ENCODE measurements around the gene PLEK.
"Not testable (repeated sequence)": the region's sequence is repeated elsewhere in the genome, so short reads cannot be mapped to it uniquely, and the experiment has no call there.

PLEK gene
- total RNA-seq, result 1,068 to 5,615 (median 1,951) reads per million in 18 experiments

GRCh38 chr2:68365087-68365486 lies at the start of gene PLEK:
Gene PLEK (plus strand): TSS chr2:68365282. CDS start chr2:68365352, 70 bp downstream.
- peak; percentile 96 for DNase-seq

- DNase-seq, result no peak
These were observed 49.0 kb upstream of the PLEK start for GRCh38 chr2:68316111-68316510.

- DNase-seq, result no peak
These were observed 46.8 kb upstream of the PLEK start for GRCh38 chr2:68317971-68318913.

DNA sequence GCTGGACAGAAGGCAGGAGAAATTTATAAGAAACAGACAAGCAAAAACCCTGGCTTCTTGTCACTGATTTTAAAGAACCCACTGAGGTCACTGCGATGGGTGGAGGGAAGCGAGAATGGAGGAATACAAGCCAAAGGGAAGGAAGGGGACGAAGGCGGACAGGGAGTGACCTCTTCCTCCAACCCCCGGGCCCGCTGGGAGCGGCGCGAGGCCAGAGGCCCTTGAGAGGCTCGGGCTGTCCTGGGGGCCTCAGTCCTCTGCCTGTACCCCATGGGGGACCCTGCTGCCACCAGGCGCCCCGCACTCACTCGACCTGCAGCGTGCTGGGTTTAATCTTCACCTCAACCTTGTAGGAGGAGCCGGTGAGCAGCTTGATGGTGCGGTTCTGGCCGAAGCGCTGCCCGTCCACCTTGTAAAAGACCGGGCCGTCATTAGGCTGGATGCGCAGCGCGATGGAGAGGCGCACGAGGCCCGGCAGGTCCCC lies 46.1 kb upstream of the PLEK start:
- peak in 1 of 2 donors; percentile 26 for DNase-seq

GRCh38 chr2:68319398-68320117 lies 45.5 kb upstream of the PLEK start, which contains the start of gene CNRIP1:
Gene CNRIP1 (minus strand): TSS chr2:68319949. CDS start chr2:68319400, 549 bp downstream.
- DNase-seq, result peak; percentile 53 to 54

DNA sequence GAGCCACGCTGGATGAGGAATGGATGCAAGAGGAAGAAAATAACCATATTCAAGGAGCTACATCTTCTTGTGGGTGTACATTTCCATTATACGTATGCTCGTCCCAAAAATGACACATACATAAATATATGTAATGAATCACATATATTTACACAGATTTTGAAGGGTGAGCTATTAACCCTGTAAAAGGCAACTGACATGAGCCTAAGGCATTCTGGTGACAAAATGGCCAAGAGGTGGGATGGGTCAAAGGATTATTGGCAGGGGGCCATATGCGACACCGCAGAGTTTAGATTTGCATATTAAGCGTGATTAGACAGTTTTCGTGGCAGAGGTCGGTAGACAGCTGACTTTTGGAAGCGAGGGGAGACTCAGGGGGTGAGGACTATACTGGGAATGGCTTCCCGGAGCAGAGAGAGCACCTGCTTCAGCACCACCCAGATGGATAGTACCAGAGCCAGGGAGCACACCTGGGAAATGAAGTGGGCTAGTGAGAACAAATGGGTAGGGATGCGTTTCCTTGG lies 44.9 kb upstream of the PLEK start:
- DNase-seq, result no peak

DNA sequence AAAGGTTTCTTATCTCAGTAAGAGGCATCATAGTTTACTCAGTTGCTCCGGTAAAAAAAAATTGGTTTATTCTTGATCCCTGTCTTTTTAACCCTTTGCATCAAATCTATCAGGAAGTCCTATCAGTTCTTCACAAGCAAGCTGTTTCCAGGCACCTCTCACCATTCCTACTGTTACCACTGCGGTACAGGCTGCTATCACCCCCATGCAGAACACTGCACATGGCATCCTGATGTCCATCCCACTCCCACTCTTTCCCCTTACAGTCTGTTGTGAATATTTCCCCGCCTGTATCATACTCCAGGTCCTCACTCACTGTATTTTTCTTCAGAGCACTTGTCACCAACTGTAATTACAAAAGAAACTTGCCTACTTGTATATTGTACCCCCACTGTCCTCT lies 40.0 kb upstream of the PLEK start:
- DNase-seq, result no peak

DNA sequence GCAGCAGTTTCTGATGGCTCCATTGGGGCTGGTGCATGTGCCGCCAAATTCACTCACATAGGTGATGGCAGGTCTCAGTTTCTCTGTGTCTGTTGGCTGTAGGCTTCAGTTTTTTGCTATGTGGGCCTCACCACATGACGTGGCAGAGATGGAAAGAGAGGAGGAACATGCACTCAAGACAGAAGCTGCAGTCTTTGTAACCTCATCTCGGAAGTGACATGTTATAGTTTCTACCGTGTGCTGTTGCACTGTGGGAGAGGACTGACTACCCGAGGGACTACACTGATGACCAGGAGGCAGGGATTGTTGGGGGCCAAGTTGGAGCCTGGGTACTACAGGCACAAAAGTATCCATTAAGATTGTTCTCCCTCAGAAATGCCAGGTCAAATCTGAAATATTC lies 36.2 kb upstream of the PLEK start:
- DNase-seq, result no peak

GRCh38 chr2:68330691-68331090 lies 34.4 kb upstream of the PLEK start:
- no peak for DNase-seq

GRCh38 chr2:68333009-68333408 lies 32.1 kb upstream of the PLEK start:
- no peak for DNase-seq

GRCh38 chr2:68333931-68334330 lies 31.2 kb upstream of the PLEK start:
- DNase-seq, result no peak

DNA sequence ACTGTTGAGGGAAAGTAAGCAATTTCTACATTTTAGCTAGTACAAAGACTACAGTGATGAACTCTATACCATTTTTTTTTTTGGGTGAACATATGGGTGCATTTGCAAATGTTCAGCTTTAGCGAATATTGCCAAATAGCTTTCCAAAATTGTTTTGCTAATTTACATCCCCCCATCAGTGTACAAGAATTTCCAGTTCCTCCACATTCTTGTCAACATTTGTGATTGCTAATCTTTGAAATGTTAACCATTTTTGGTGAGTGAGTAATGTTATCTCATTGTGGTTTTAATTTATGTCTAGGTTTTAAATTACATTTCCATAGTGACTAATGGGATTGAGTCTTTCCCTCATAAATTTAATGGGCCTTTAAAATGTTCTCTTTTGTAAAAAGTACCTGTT lies 28.9 kb upstream of the PLEK start:
- DNase-seq, result no peak

DNA sequence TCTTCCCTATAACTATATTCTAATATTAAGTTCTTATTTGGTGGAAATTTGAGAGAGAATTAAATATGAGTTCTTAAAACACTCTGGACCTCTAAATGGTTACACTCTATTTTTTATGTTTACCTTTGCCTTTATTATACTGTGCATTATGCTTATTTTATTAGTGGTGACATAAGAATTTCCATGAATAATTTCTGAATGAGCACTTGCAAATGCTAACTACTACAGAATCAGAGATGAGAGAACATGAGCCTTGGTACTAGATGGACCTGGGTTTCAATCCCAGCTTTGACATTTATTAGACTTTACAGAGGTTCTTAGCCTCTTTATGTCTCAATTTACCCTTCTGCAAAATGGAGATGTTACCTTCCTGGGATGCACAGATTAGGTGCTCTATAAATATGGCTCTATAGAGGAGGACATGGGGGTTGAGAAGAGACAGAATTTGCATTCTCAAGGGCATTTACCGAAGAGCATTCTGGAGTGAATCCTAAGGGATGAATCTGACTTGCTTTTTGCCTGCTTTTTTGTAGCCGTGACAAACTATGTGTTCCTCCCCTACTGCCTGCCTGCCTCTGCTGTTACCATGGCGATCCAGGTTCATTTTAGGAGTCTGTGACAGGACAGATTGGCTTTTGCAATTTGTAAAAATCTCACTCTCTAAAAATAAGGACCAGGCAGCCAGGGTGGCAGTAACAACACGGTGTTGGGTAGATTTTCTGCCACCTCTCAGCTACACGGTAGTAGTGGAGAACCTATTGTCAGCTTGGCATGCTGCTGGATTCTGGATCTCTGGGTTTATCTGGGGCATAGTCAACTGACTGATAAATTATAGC lies 24.6 kb upstream of the PLEK start:
- DNase-seq, result no peak

DNA sequence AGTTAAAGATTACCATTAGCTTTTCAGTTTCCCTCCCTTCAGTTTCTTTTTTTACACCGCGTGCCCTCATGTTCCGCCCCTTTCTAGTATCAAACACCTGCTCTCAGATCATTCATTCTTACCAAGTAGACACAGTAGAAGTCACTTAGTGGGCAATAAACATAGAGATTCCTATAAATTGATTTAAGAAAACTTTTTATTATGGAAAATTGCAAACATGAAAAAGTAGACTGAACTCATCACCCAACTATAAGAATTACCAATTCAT lies 24.1 kb upstream of the PLEK start:
- no peak for DNase-seq

DNA sequence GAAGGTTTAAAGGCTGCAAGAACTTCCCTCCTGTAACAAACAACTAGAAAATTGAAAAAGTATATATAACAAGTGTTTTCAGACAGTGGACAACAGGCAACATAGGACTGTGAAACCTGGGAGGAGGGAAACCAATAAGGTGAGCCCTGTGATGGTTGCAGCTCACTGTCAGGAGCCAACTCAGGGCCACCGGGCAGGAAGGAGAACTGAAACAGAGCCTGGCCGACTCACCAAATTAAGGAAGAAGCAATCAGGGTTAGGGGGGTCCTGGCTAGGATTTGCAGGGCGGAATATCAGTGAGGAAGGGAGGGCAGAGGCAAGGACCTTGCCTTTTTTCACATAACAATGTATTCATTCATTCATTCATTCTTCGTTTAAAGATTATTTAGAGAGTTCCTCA lies 23.5 kb upstream of the PLEK start:
- no peak for DNase-seq

GRCh38 chr2:68342470-68342869 lies 22.6 kb upstream of the PLEK start:
- DNase-seq, result peak in 1 of 2 donors; percentile 18

GRCh38 chr2:68344031-68344430 lies 21.1 kb upstream of the PLEK start:
- no peak for DNase-seq

- no peak for DNase-seq
These were observed 19.8 kb upstream of the PLEK start for GRCh38 chr2:68345129-68345875.

DNA sequence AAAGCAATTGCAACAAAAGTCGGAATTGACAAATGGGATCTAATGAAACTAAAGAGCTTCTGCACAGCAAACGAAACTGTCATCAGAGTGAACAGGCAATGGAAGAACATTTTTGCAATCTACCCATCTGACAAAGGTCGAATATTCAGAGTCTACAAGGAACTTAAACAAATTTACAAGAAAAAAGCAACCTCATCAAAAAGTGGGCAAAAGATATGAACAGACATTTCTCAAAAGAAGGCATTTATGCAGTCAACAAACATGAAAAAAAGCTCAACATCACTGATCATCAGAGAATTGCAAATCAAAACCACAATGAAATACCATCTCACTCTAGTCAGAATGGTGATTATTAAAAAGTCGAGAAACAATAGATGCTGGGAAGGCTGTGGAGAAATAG lies 16.0 kb upstream of the PLEK start:
- not testable (repeated sequence) for DNase-seq

DNA sequence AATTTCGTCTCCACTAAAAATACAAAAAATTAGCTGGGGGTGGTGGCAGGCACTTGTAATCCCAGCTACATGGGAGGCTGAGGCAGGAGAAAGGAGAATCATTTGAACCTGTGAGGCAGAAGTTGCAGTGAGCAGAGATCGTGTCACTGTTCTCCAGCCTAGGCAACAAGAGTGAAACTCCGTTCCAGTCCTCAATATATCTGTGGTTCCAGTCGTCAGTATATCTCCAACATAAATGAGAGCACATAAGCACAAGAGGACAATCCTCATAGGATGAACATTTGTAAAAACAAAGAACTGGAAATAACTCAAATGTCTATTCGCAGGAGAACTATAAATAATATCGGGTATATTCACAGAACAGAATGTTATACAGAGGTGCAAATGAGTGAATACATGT lies 13.1 kb upstream of the PLEK start:
- no peak for DNase-seq

DNA sequence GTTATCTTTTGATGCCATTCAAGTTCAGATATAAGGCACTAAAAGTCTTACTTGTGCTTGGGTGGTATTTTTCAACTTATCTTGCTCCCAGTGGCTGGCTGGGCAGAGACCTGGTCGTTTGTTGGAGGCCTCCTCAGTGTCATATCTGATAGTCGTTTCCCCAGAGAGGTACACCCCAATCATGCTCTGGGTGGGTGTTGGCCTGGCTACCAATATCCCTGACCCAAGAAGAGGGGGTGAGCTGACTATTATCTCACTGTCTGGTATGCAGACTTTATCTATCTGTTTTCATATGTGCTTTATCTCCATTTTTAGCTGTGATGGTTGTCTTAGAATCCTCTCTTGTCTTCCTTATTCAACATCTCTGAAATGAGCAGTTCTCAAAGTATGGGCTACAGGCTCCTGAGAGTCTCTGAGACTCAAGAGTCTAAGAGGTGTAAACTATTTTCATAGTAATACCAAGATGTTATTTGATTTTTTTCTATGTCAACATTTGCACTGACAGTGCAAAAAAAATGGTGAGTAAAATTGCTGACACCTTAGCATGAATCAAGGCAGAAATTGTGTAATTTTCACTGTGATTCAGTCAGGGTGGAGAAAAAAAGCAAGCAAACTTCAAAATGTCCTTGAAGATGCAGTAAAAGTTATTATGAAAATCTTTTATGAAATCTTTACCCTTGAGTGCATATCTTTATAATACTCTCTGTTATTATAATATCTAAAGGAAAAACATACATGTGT lies 12.3 kb upstream of the PLEK start:
- DNase-seq, result peak in 1 of 2 donors; percentile 43
